Liver (tissue), 9 donors: ENCODE data around the gene PAH. TPM values are rescaled to one million over a fixed set of nuclear protein-coding genes. Genes with fewer than 3 reads are reported as not detected.

Experiments
- DNase-seq: peaks from one replicate; pipeline ENCODE4 v3.0.0-alpha.2; 2017; ENCODE audit warnings: low spot score
- H3K27ac ChIP-seq, 2 donors: one replicate each; pipeline ENCODE4 v1.7.0; 2013; ENCODE audit warnings: inconsistent platforms in 2 of 2, low read length in 2 of 2, control low read depth in 1 of 2, low read depth in 1 of 2, mild to moderate bottlenecking in 1 of 2
- H3K27me3 ChIP-seq, 4 donors: one replicate each; pipeline versions ENCODE4 v1.6.1 to v1.7.0; 2013; ENCODE audit warnings: low read length in 3 of 4, inconsistent platforms in 1 of 4, mild to moderate bottlenecking in 1 of 4, moderate library complexity in 1 of 4; ENCODE audit not compliant: control insufficient read depth in 4 of 4, insufficient read depth in 4 of 4
- H3K36me3 ChIP-seq, 4 donors: one replicate each; pipeline versions ENCODE4 v1.6.1 to v1.7.0; 2013; ENCODE audit warnings: low read length in 3 of 4, mild to moderate bottlenecking in 3 of 4, low read depth in 1 of 4, moderate library complexity in 1 of 4; ENCODE audit not compliant: control insufficient read depth in 4 of 4, insufficient read depth in 3 of 4
- H3K4me1 ChIP-seq, 4 donors: one replicate each; pipeline versions ENCODE4 v1.6.1 to v1.7.0; 2013; ENCODE audit warnings: low read length in 3 of 4, mild to moderate bottlenecking in 3 of 4, moderate library complexity in 1 of 4; ENCODE audit not compliant: control insufficient read depth in 4 of 4, insufficient read depth in 4 of 4
- H3K4me3 ChIP-seq, 3 donors: one replicate each; pipeline versions ENCODE4 v1.6.1 to v1.7.0; 2013; ENCODE audit warnings: low read length in 3 of 3, control low read depth in 1 of 3, low read depth in 1 of 3, mild to moderate bottlenecking in 1 of 3
- H3K9ac ChIP-seq, 2 donors: one replicate each; pipeline ENCODE4 v1.7.0; 2013; ENCODE audit warnings: low read length in 2 of 2, mild to moderate bottlenecking in 2 of 2, moderate library complexity in 2 of 2, control low read depth in 1 of 2, low read depth in 1 of 2
- H3K9me3 ChIP-seq, 4 donors: one replicate each; pipeline versions ENCODE4 v1.6.1 to v1.7.0; 2013; ENCODE audit warnings: low read length in 3 of 4; ENCODE audit not compliant: control insufficient read depth in 4 of 4
- EGR1 ChIP-seq, 2 donors: IDR thresholded peaks; 2 replicates each; pipeline ENCODE4 v1.6.1; 2016 to 2018; ENCODE audit warnings: antibody characterized with exemption in 2 of 2, low read depth in 2 of 2
- FOXA1 ChIP-seq: IDR thresholded peaks from 2 replicates; pipeline ENCODE4 v1.6.1; 2016; ENCODE audit warnings: antibody characterized with exemption
- FOXA2 ChIP-seq: IDR thresholded peaks from 2 replicates; pipeline ENCODE4 v1.6.1; 2016; ENCODE audit warnings: antibody characterized with exemption
- GABPA ChIP-seq, 2 donors: IDR thresholded peaks in 1 of 2; conservative IDR thresholded peaks in 1 of 2; 2 replicates each; pipeline ENCODE4 v1.6.1; 2016; ENCODE audit warnings: antibody characterized with exemption in 2 of 2, mild to moderate bottlenecking in 1 of 2, moderate library complexity in 1 of 2
- HNF4A ChIP-seq, 2 donors: conservative IDR thresholded peaks; 2 replicates each; pipeline ENCODE4 v1.6.1; 2016; ENCODE audit warnings: antibody characterized with exemption in 2 of 2, mild to moderate bottlenecking in 2 of 2
- HNF4G ChIP-seq: IDR thresholded peaks from 2 replicates; pipeline ENCODE4 v1.6.1; 2016; ENCODE audit warnings: antibody characterized with exemption
- JUND ChIP-seq, 2 donors: IDR thresholded peaks; 2 replicates each; pipeline ENCODE4 v1.6.1; 2016; ENCODE audit warnings: antibody characterized with exemption in 2 of 2
- NR2F2 ChIP-seq: IDR thresholded peaks from 2 replicates; pipeline ENCODE4 v1.6.1; 2016; ENCODE audit warnings: antibody characterized with exemption
- RAD21 ChIP-seq, 2 donors: IDR thresholded peaks; 2 replicates each; pipeline ENCODE4 v1.6.1; 2016; ENCODE audit warnings: antibody characterized with exemption in 2 of 2, mild to moderate bottlenecking in 2 of 2
- RXRA ChIP-seq, 2 donors: IDR thresholded peaks; 2 replicates each; pipeline ENCODE4 v1.6.1; 2017 to 2018; ENCODE audit warnings: antibody characterized with exemption in 2 of 2, mild to moderate bottlenecking in 1 of 2
- SP1 ChIP-seq: IDR thresholded peaks from 2 replicates; pipeline ENCODE4 v1.6.1; 2018; ENCODE audit warnings: antibody characterized with exemption, mild to moderate bottlenecking
- TAF1 ChIP-seq: conservative IDR thresholded peaks from 2 replicates; pipeline ENCODE4 v1.6.1; 2016; ENCODE audit warnings: antibody characterized with exemption, mild to moderate bottlenecking
- YY1 ChIP-seq: IDR thresholded peaks from 2 replicates; pipeline ENCODE4 v1.6.1; 2016; ENCODE audit warnings: antibody characterized with exemption, mild to moderate bottlenecking
- polyA plus RNA-seq, 2 donors: library from polyadenylated mRNA; stranded (reverse) in 1 of 2; unstranded in 1 of 2; fragments of 200-250 nt in 1 of 2; fragments of >200 nt in 1 of 2; fragmentation: Nextera tagmentation in 1 of 2; extraction: Ambion mirVana in 1 of 2; gene quantifications; one replicate each; pipeline versions ENCODE4 v1.2.1 to v1.2.3, GENCODE V29; 2013 to 2015
- total RNA-seq, 2 donors: library from RNA; depleted of rRNA; stranded (reverse); fragments of >200 nt; gene quantifications; one replicate each; pipeline ENCODE4 v1.2.3, GENCODE V29; 2014
- TF ChIP-seq, protein P1 (sequence below): IDR thresholded peaks from 2 replicates; pipeline ENCODE4 v1.6.1; 2016; ENCODE audit warnings: antibody characterized with exemption, mild to moderate bottlenecking
- TF ChIP-seq, protein P2 (sequence below): IDR thresholded peaks from 2 replicates; pipeline ENCODE4 v1.6.1; 2016; ENCODE audit warnings: antibody characterized with exemption
- TF ChIP-seq, protein P3 (sequence below): fragments of 150-350 bp; IDR thresholded peaks from 2 replicates; pipeline ENCODE4 v1.5.1; 2017; ENCODE audit warnings: improper control_type of control experiment, low read depth, low read length; ENCODE audit not compliant: missing input control
- TF ChIP-seq, protein P4 (sequence below): IDR thresholded peaks from 2 replicates; pipeline ENCODE4 v1.6.1; 2016; ENCODE audit warnings: antibody characterized with exemption
- TF ChIP-seq, protein P5 (sequence below): IDR thresholded peaks from 2 replicates; pipeline ENCODE4 v1.6.1; 2016; ENCODE audit warnings: antibody characterized with exemption
- donor health status: healthy.
- donor health status: healthy.
- donor health status: healthy.
- donor health status: healthy.
- donor health status: healthy.

Gene PAH
- total and polyA plus RNA-seq, 4 donors = 327 to 696 (median 568) TPM

DNA sequence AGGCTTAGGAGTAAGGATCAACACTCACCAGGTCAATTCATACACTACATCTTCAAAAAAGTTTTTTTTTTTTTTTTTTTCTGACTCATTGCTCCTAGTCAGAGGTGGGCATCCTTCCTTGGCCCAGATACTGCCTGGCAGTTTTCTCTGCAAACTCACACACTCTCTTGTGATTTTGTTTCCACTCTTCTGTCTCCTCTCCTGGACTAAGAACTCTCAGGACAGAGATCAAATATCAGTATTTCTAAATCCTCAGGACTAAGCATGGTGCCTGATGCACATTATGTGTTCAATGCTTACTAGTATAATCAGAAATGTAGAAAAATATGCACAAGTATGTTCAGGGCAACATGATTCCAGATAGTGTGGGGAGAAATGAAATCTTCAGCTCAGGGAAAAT, 10.2 kb upstream of the PAH start:
- DNase-seq = no peak
- Histone ChIP-seq H3K27me3 (no peaks in the 10 kb centered on the region), H3K9me3 (no peaks in the 10 kb centered on the region), H3K9ac (no peak overlapping the region), H3K27ac (no peak overlapping the region), H3K36me3 (no peaks in the 10 kb centered on the region), H3K4me3 (no peak overlapping the region), H3K4me1 (peaks cover 2 to 9% (median 6%) of the 10 kb centered on the region in 4 donors)
- TF ChIP-seq HNF4A (conservative IDR thresholded peaks at IDR 0.05) (peak; percentile 46 to 58), YY1 (no peak), FOXA1 (no peak)

DNA sequence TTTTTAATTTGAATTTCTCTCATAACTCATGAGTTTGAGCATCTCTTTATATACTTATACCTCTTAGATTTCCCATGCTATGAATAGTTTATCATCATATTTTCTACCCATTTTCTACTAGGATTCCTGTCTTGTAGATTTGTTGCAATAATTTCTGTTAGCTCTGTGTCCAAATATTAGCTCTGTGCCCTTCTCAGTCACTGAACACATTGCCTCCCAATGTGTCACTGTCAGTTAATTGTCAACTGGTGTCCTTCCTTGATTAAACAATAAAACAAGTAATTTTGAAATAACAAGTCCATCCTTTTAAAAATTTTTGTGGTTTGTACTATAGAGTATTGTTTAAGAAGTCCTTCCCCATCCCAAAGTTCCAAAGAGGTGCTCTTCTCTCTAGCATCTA, 4.2 kb upstream of the PAH start:
- H3K27ac ChIP-seq = peak overlapping the region; percentile 81 to 91
- TF ChIP-seq YY1 = no peak
- peak; percentile 29 to 43 for TF ChIP-seq HNF4A (conservative IDR thresholded peaks at IDR 0.05)
- TF ChIP-seq EGR1 (IDR thresholded peaks at IDR 0.05; ENCODE audit: low read depth in 2 of 2) = no peak
- TF ChIP-seq FOXA2 = peak; percentile 17
- TF ChIP-seq, protein P1, sequence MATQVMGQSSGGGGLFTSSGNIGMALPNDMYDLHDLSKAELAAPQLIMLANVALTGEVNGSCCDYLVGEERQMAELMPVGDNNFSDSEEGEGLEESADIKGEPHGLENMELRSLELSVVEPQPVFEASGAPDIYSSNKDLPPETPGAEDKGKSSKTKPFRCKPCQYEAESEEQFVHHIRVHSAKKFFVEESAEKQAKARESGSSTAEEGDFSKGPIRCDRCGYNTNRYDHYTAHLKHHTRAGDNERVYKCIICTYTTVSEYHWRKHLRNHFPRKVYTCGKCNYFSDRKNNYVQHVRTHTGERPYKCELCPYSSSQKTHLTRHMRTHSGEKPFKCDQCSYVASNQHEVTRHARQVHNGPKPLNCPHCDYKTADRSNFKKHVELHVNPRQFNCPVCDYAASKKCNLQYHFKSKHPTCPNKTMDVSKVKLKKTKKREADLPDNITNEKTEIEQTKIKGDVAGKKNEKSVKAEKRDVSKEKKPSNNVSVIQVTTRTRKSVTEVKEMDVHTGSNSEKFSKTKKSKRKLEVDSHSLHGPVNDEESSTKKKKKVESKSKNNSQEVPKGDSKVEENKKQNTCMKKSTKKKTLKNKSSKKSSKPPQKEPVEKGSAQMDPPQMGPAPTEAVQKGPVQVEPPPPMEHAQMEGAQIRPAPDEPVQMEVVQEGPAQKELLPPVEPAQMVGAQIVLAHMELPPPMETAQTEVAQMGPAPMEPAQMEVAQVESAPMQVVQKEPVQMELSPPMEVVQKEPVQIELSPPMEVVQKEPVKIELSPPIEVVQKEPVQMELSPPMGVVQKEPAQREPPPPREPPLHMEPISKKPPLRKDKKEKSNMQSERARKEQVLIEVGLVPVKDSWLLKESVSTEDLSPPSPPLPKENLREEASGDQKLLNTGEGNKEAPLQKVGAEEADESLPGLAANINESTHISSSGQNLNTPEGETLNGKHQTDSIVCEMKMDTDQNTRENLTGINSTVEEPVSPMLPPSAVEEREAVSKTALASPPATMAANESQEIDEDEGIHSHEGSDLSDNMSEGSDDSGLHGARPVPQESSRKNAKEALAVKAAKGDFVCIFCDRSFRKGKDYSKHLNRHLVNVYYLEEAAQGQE = no peak
- no peak for TF ChIP-seq JUND (IDR thresholded peaks at IDR 0.05)
- no peak for TF ChIP-seq NR2F2
- TF ChIP-seq GABPA (IDR thresholded peaks at IDR 0.05 in 1 of 2, conservative IDR thresholded peaks at IDR 0.05 in 1 of 2) = no peak
- no peak for TF ChIP-seq RAD21 (IDR thresholded peaks at IDR 0.05)
- TF ChIP-seq, protein P2, sequence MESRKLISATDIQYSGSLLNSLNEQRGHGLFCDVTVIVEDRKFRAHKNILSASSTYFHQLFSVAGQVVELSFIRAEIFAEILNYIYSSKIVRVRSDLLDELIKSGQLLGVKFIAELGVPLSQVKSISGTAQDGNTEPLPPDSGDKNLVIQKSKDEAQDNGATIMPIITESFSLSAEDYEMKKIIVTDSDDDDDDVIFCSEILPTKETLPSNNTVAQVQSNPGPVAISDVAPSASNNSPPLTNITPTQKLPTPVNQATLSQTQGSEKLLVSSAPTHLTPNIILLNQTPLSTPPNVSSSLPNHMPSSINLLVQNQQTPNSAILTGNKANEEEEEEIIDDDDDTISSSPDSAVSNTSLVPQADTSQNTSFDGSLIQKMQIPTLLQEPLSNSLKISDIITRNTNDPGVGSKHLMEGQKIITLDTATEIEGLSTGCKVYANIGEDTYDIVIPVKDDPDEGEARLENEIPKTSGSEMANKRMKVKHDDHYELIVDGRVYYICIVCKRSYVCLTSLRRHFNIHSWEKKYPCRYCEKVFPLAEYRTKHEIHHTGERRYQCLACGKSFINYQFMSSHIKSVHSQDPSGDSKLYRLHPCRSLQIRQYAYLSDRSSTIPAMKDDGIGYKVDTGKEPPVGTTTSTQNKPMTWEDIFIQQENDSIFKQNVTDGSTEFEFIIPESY = no peak
- peak; percentile 37 to 63 for TF ChIP-seq RXRA (IDR thresholded peaks at IDR 0.05)
- TF ChIP-seq HNF4G = no peak
- peak; percentile 28 for TF ChIP-seq TAF1
- TF ChIP-seq, protein P3, sequence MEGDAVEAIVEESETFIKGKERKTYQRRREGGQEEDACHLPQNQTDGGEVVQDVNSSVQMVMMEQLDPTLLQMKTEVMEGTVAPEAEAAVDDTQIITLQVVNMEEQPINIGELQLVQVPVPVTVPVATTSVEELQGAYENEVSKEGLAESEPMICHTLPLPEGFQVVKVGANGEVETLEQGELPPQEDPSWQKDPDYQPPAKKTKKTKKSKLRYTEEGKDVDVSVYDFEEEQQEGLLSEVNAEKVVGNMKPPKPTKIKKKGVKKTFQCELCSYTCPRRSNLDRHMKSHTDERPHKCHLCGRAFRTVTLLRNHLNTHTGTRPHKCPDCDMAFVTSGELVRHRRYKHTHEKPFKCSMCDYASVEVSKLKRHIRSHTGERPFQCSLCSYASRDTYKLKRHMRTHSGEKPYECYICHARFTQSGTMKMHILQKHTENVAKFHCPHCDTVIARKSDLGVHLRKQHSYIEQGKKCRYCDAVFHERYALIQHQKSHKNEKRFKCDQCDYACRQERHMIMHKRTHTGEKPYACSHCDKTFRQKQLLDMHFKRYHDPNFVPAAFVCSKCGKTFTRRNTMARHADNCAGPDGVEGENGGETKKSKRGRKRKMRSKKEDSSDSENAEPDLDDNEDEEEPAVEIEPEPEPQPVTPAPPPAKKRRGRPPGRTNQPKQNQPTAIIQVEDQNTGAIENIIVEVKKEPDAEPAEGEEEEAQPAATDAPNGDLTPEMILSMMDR = no peak
- TF ChIP-seq, protein P4, sequence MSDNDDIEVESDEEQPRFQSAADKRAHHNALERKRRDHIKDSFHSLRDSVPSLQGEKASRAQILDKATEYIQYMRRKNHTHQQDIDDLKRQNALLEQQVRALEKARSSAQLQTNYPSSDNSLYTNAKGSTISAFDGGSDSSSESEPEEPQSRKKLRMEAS = no peak
- TF ChIP-seq, protein P5, sequence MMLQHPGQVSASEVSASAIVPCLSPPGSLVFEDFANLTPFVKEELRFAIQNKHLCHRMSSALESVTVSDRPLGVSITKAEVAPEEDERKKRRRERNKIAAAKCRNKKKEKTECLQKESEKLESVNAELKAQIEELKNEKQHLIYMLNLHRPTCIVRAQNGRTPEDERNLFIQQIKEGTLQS = no peak
- TF ChIP-seq FOXA1 = no peak
- peak; percentile 39 for TF ChIP-seq SP1
- H3K4me1 ChIP-seq = peaks cover 4 to 50% (median 36%) of the 10 kb centered on the region in 4 donors

More for the DNA sequence above, 4.2 kb upstream of the PAH start:
- H3K36me3 ChIP-seq = no peaks in the 10 kb centered on the region
- H3K9me3 ChIP-seq = no peaks in the 10 kb centered on the region
- H3K9ac ChIP-seq = peak overlapping the region in 1 of 2 donors; percentile 51
- DNase-seq = no peak
- no peaks in the 10 kb centered on the region for H3K27me3 ChIP-seq
- H3K4me3 ChIP-seq = no peak overlapping the region
